CD4-positive, alpha-beta T cell treated with Interleukin-17A for 1 hour (primary cell): ENCODE measurements around the gene SND1.

Experiments
- DNase-seq: peaks from one replicate; pipeline ENCODE4 v3.0.0-alpha.2; 2020

SND1 gene

GRCh38 chr7:127770885-127771284, 118.9 kb downstream of the SND1 start:
- no peak for DNase-seq

DNA sequence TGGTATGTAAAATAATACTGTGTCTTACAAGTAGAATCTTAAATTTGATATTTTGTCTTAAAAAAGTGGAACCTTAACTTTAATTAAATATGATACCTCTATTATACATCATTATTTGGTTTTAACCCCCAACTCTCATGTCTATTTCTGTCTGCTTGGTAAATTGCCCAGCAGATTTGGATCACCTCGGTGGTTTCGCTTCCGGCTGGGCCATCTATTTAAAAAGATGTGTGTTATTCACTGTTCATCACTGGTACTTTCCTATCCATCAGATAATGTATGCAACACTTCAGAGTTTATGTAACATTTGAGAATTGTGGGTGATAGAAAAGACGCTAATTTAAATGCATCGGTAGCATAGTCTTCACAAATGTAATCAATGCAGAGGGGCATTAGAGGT, 119.7 kb downstream of the SND1 start:
- no peak for DNase-seq

- no peak for DNase-seq
Measured at GRCh38 chr7:127776776-127777386, 124.9 kb downstream of the SND1 start.

DNA sequence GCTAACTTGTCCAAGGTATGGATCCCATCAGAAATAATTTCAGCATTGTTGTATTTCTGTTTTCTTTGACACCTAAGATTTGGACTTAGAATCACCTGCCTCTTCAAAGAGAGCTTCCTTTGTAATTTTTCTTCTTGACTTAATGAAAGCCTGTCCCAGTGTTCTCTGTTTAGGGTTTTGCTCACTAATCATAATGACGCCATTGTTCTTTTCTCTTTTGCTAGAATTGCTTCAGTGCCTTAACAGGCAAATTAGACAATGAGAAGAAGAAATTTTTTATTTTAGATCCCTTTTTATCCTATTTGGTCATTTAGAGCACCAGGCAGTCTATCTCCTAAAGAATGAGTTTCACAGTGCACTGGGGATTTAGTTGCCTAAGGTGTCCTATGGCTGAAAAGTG, 128.5 kb downstream of the SND1 start:
- no peak for DNase-seq

- no peak for DNase-seq
Measured at GRCh38 chr7:127781081-127781480, 129.1 kb downstream of the SND1 start.

- DNase-seq: no peak
Measured at GRCh38 chr7:127782075-127782474, 130.1 kb downstream of the SND1 start.

DNA sequence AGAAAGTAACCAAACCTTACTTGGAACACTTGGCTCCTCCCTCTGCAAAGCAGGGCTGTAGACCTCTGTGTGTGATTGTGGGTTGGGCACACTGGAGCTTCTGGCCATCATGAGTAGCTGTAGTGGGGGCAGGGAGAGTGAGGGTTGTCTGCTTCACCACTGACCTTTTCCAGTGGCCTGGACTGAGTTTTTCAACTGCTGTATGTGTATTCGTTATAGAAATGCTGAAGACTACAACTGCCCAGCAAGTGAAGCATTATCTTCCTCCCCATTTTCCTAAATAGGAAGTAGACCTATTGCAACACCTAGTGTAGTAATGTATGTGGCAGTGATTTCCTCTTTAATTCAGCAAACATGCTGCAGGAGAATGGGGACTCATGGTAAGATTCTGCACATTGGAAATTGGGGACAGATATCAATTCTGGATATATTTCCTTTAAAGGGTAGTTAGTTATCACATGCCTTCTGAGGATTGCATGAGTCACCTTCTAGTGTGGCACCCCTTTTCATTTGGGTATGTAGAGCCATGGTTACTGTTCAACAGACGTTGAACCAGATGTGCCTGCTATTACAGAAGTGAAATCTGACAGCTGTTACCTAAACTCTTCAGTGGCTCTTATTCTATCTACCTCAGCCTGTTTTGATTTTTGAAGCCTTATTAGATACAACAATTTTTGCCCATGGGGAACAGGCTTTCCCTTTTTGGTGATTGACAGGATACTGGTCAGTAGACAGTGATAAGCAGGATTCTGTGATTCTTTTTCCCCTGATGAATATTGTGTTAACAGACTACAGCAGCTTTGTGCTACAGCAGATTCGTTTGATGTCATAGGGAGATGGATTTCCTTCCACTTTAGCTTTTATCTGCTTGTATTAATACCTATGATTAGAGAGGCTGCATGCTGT, 130.9 kb downstream of the SND1 start:
- DNase-seq: no peak

- no peak for DNase-seq
Measured at GRCh38 chr7:127786184-127786583, 134.2 kb downstream of the SND1 start.

- no peak for DNase-seq
Measured at GRCh38 chr7:127789031-127789430, 137.0 kb downstream of the SND1 start.

DNA sequence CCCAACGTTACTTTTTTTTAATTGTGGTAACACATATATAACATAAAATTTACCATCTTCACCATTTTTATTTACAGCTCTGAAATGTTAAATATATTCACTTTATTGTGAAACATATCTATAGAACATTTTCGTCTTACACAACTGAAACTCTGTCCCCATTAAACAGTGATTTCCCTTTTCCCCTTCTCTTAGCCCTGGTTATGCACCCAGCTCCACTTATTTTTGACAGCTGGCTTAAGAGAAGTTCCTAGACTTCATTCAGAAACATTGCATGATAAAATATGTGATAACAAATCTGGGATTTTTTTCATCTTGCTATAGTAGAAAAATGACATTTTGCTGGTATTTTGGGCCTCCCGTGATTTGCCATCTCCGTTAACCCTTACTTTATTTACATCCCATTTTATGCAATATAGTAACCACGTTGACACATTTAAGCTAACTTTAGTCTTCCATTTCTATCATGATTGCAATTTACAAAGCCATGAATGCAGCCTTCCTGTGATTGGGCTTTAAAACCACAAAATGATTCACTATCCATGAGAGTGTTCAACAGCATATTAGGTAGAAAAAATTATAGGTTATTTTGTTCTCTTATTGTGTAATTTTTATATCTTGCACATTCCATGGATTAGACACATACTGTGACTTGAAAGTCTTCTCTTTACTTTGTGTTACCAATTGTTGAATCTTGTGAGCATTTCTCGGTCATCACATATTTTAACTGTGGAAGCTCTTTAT, 139.6 kb downstream of the SND1 start:
- DNase-seq: no peak

DNA sequence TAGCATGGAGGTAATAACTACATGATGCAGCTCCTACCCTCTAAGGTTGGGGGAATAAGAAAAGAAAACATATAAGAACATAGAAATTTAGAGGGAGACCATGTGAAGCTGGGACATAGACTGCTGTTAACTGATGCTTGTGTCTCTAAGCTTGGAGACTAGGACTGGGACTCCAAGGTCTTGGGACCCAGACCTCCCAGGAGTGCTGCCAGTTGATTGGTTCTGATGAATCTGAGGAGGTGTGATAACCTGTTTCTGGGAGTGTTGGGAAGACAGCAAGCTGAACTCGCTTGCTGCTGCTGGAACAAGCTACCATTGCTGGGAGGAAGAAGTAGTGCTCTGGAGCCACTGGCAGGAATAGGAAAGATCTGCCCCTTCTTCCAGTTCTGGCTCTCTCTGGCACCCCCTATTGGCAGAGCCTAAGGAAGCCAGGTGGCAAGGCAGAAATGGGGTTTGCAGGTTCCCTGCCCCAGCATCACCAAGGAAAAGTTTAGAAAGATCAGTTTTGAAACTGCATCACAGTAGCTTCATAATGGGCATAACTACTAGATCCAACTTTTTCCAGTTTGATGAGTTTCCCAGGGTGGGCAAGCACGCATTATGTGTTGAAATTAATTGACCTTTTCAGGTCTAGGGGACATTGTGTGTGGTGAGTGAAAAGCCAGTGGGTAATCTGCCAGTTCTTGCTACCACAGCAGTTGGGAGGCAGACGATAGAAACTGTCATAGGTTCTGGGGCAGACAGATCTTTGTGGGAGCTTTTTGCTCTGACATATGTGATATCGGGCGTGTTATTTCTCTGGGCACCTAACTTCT, 140.7 kb downstream of the SND1 start:
- peak; percentile 30 for DNase-seq

GRCh38 chr7:127793582-127793981, 141.6 kb downstream of the SND1 start:
- no peak for DNase-seq

DNA sequence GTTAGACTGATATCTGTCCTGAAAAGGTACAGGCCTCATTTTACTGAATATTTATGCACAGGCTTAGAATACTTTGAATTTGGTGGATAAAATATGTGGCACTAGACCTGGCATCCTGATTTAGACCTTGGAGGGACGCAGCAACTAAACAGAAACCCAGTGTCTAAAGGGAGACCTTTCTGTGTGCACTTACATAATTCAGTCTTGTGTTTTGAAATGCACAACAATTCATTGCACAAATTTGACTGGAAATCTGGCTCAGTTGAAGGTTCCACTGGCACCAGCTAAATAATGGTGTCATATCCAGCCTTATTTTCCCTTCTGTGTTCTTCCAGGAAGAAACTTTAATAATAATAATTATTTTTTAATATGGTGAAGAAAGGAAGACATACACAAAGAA, 142.1 kb downstream of the SND1 start:
- DNase-seq: no peak

DNA sequence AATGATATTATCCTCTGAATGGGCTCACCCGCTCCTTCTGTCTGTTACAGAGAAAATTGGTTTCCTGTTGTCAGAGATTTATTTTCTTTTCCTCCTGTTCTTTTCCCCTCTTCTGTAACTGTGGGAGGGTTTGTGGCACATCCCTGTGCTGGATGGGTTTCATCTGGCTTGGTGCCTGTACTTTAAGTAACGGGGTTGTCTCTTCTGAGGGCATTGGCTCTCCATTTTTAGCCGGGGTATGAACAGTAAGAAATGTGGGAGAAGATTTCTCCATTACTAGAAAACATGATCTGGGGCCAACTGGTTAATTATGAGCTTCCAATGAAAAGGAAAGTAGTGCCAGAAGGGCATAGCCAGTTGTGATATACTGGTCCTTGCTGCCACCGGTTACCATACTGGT, 142.6 kb downstream of the SND1 start:
- no peak for DNase-seq

GRCh38 chr7:127798023-127798422, 146.0 kb downstream of the SND1 start:
- no peak for DNase-seq

- DNase-seq: no peak
Measured at GRCh38 chr7:127798769-127799372, 146.9 kb downstream of the SND1 start.

GRCh38 chr7:127799535-127800305, 147.7 kb downstream of the SND1 start:
- DNase-seq: no peak

GRCh38 chr7:127802845-127803244, 150.9 kb downstream of the SND1 start:
- DNase-seq: no peak

DNA sequence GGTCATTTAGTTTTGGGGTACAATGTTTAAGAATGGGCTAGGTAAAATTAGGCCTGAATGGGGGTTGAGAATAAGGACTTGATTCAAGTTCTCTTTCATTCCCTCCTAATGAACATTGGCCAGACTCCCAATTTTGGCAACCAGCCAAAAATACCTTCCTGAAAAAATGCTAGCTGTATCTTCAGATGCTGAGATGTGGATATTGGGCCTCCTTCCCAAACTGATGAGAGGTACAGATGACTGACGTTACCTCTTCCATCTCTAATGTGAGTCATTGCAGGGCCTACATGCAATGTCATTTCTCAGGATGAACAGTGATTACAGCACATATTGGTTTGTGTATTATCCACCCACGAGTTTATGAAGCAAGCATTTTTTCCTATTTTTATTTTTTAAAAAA, 151.6 kb downstream of the SND1 start:
- DNase-seq: no peak

DNA sequence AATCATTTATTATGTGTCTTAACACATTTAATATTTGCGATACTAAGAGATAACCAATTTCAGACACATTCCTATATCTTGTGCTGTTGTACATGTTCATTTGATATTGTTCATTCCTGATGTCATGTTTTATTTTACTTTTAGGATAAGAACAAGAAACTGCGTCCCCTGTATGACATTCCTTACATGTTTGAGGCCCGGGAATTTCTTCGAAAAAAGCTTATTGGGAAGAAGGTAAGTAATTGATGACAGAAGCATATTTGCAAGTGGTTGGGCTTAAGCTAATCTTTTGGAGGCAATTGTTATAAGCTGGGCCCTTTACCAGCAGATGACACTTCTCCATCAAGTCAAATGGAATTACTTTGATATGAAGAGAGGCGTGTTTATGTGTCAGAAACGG, 155.3 kb downstream of the SND1 start:
- DNase-seq: no peak

DNA sequence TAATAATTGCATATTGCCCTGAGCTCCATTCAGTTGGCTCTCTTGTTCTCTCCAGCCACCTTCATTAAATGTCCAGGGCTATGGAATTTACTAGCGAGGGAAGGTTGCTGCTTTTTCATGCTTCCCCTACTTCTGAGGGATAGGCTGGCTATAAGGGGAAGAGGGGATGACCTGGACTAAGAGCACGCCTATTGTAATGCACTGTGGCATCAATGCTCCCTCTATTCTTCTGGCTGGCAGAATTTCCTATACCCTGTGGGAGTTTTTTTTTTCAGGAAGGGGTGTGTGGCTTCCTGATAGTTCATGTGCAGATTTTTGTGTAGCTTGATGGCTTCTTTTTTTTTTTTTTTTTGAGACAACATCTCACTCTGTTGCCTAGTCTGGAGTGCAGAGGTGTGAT, 155.8 kb downstream of the SND1 start:
- no peak for DNase-seq

DNA sequence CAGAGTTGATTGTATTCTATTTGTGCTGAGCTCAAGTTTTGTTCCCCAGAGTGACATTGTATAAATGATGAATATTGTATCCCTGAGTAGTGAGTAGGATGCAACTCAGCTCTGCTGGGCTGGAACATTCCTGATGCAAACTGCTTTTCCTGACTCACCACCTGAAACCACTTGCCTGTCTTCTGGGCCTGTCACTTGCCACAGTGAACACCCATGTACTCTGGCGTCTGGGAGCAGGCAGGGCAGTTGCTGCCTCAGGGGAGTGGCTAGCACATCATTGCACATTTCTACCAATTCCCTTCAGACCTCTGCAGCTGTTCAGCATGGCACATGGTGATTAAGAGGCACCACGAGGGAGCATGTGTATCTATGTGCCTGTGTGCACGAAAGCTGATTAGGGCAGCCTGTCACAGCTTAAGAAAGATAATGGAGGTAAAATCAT, 157.3 kb downstream of the SND1 start:
- DNase-seq: no peak
